Measurements from ENCODE around the gene ILDR2.

The ILDR2 gene, protein sequence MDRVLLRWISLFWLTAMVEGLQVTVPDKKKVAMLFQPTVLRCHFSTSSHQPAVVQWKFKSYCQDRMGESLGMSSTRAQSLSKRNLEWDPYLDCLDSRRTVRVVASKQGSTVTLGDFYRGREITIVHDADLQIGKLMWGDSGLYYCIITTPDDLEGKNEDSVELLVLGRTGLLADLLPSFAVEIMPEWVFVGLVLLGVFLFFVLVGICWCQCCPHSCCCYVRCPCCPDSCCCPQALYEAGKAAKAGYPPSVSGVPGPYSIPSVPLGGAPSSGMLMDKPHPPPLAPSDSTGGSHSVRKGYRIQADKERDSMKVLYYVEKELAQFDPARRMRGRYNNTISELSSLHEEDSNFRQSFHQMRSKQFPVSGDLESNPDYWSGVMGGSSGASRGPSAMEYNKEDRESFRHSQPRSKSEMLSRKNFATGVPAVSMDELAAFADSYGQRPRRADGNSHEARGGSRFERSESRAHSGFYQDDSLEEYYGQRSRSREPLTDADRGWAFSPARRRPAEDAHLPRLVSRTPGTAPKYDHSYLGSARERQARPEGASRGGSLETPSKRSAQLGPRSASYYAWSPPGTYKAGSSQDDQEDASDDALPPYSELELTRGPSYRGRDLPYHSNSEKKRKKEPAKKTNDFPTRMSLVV

DNA sequence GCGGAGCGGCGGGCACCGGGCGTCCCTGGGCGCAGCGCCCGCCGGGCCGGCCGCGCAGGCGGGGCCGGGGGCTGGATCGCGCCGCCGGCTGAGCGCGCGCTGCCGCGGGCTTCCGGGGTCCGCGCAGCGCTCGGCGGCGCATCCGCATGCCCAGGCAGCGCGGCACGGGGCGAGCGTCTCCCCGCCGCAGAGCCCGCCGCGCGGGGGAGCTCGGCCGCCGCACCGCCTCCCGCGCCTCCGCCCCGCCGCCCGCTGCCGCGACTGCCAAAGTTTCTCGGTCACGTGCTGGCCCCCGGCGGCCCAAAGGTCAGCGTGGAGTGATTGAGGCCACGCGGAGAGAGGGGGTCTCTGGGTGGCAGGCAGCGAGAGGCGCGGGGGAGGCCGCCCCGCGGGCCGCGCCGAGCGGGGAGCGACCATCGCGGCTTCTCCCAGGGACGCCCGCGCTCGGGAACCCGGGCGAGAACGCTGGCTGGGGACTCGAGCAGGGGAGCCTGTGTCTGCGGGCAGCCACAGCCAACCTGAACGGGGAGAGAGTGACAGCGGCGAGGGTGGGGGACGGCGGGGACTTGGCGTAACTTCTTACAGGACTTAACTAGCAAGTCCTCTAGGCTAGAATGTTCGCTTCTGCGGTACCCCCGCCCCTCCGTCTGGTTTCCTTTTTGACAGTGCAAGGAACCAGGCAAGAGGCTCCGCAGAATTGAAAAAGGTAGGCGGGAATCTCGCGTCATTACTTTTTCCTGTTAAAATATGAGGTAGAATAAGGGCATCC is at the start of gene ILDR2:
ILDR2 (minus strand) TSS at position 180 of the 769 bp plus-strand sequence. CDS start 272 bp downstream, outside the sequence.
- peak; percentile 13 to 56 (median 40) for DNase-seq

DNA sequence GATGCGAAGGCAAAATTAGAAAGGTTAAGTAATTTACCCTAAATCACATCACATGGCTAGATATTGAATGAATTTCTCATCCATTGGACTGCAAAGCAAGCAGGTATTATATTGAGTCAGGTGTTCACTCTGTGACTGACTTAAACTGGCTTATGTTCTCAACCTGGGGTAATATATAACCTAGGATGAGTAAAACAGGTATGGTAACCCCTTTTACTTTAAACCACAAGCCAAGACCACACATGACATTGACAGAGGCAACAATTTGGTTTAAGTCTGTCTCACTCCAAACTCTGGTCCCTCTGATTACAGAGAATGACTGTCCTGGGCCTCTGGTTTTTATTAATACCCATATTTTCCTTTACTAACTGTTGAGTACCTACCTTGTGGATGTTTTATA is 47.0 kb upstream of the ILDR2 start:
- DNase-seq: no peak

DNA sequence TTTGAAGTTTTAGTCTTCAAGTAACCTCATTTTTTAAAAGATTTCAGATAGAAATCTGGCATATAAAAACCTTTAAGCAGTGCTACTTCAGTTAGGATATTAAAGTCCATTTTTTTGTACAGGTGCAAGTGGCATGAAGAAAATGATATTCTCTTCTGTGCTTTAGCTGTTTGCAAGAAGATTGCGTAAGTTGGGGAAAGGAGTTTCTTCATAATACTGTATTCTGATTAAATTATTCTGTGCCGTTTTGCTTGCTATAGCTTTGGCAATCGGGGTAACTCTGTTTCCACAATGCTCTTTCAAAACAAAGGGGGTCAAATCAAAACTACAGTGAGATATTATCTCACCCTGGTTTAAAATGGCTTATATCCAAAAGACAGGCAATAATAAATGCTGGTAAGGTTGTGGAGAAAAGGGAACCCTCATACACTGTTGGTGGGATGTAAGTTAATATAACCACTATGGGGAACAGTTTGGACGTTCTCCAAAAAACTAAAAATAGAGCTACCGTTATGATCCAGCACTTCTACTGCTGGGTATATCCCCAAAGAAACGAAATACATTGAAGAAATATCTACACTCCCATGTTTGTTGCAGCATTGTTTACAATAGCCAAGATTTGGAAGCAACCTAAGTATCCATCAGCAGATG is 40.9 kb upstream of the ILDR2 start:
- no peak for DNase-seq

DNA sequence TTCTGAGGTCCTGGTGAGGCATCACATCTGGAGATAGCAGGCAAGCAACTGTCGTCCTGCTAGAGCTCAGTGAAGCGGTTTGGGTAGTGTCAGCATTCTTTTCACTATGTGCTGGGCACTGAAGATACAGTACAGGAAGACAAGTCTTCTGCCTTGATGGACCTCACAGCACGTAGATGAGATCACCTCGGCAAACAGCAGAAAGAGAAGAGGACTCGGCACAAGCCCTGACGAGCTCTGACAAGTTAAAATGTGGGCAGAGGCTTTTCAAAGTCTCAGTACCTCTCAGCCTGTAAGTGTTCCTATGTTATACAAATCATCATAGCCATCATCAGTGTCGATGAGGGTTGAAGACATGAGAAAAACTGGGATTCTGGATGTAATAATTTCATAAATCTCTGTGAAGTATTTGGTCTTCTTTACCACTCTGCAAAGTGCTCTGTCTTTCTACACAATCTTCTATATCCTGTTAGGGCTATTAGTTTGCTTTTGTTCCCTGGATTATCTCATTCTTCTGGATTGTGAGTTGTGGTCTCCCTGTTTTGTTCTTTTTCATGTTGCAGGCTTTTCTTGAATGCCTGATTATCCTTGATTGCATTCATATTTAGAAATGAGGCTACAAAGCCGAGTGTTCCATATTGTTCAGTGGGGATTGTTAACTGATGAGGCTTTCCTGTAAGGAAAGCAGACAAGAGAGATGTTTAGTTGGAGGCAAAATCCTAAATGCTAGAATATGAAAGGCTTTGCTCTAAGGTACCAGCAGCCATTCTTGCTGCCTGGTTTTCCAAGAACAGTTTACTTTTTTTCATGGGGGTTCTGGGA is 38.0 kb upstream of the ILDR2 start:
- DNase-seq: no peak

DNA sequence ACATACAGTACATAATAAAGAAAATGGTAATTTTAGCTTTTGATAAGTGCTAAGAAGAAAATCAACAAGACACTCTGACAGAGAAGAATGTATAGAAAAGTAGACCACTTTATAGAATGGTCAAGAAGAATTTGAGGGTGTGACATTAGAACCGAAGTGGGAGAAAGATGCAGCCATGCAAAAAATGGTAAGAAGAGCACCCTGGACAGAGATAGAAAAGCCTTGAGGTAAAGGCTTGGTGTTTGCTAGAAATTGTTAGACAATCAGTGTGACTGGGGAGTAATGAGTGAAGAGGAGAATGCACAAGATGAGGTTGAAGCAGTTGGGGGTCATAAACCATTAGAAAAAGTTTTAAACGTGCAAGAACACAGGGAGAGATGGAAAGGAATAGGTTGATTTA is 37.2 kb upstream of the ILDR2 start:
- no peak for DNase-seq

DNA sequence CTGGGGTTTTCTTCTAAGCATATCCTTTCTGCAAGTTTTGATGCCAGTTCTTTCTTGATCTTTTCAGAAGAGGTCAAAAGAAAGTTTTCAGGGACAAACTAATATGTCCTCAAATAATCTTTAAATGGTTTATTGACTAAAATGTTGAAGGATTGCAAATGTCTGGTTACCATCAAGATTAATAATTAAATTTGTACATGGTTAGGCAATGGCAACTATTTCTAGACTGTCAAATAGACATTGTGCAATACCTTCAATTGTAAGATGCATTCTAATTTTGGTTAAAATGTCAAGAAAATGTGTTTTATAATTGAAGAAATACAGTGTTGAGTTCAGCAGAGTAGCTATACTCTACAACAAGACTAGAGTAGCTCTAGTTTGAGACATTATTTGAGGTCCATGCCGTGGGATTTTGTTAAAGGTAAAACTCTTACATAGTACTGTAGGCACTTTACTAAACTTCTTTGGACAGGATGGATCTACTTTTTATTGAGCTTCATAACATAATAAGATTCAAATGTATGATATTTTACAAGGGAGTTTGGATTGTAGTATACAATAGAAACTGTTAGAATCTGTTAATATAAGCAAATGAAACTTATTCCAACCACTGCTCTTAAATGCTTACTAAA is 36.3 kb upstream of the ILDR2 start:
- no peak for DNase-seq

DNA sequence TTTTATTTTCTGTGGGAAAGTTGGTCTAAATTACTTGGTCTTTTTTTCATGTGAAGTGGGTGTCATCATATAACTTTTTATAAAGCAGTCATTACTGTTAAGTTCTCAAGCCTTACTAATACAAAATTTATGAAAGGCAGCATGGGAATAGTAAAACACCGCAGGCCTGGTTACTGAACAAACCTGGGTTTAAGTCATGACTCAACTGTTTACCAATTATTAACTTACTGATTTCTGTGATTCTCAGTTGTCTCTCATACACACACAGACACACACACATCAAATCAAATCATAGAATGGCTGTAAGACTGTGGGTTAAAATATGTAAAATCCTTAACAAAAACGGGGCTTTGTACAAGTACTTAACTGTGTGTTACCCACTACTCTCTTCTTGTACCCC is 28.4 kb upstream of the ILDR2 start:
- DNase-seq: no peak

DNA sequence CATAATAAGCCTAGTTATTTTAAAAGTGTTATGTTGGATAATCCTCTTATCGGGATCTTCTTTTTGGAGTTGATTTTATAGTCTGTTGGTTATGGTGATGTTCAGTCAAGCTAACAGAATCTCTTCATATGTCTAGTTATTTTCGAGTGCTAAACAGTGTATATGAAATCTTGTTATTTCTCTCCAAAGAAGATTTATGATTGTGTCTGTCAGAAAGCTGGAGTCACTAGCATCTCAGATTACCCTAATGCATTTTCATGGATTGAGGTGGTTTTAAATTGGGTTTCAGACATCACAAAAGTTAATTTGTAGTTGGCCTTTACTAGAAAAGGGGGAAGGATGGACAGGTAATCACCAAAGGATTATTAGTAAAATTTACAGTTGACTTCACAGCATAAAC is 27.0 kb upstream of the ILDR2 start:
- DNase-seq: no peak

DNA sequence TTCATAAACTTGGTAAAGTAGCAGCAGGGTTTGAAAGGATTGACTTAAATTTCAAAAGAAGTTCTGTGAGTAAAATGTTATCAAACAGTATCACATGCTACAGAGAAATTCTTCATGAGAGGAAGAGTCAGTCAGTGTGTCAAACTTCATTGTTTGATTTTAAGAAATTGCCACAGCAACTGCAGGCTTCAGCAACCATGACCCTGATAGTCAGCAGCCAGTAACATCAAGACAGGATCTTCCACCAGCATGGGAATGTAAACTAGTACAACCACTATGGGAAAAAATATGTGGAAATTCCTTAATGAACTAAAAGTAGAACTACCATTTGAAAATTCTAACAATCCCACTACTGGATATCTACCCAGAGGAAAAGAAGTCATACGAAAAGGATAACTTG is 25.2 kb upstream of the ILDR2 start:
- DNase-seq: no peak

DNA sequence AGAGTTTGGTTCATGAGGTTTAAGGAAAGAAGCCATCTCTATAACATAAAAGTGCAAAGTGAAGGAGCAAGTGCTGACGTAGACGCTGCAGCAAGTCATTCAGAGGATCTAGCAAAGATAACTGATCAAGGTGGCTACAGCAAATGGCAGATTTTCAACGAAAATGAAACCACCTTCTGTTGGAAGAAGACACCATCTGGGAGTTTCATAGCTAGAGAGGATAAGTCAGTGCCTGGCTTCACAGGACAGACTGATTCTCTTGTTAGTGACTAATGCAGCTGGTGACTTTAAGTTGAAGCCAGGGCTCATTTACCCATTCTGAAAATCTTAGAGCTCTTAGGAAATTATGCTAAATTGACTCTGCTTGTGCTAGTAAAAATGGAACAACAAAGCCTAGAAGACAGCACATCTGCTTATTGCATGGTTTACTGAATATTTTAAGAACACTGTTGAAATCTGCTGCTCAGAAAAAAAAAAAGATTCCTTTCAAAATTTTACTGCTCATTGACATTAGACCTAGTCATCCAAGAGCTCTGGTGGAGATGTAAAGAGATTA is 24.2 kb upstream of the ILDR2 start:
- DNase-seq: no peak

DNA sequence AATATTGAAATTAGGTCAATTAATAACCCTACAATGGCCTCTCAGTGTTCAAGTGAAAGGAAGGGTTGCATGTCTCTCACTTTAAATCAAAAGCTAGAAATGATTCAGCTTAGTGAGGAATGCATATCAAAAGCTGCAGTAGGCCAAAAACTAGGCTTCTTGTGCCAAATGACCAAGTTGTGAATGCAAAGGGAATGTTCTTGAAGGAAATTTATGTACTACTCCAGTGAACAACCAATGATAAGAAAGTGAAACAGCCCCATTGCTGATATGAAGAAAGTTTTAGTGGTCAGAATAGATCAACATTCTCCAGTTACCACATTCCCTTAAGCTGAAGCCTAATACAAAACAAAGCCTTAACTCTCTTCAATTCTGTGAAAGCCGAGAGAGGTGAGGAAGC is 23.7 kb upstream of the ILDR2 start:
- DNase-seq: no peak

DNA sequence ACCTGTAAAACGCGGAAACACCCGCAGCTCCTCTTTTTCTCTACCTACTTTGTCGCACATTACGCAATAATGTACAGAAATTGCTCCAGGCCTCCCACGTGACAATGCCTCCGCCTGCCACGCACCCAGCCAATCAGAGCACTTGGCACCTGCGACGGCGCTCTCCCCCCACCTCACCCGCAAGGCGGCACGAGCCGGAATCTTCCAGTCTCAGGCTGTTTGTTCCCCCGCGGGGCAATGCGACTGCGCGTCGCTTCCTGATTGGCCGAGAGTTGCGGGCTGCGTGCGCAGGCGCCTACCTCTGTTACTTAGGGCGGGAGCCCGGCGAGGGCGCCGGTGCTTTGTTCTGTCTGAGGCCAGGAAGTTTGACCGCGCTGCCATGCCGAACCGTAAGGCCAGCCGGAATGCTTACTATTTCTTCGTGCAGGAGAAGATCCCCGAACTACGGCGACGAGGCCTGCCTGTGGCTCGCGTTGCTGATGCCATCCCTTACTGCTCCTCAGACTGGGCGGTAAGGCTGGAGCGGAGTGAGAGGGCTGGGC is 13.7 kb upstream of the ILDR2 start, which contains the start of gene MAEL:
MAEL (plus strand) TSS at position 307 of the 542 bp plus-strand sequence; CDS start at position 380, 73 bp downstream.
- DNase-seq: no peak

DNA sequence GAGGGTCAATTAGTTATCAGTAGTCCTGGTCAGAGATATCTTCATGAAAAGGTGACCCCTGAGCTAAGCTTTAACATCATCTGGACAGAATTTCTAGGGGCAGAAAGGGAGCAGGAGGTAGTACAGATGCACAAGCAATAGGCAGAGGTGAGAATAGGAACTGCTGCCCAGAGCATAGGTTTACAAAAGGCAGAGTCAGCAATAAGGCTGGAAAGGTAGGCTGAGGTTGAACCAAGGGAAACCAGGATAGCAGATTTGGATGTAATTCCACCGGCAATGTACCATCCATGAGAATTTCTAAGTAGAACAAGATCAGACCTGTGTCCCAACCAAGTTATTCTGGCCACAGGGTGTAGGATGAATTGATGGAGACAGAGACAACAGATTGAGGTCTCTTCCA is 6.2 kb upstream of the ILDR2 start:
- no peak for DNase-seq

DNA sequence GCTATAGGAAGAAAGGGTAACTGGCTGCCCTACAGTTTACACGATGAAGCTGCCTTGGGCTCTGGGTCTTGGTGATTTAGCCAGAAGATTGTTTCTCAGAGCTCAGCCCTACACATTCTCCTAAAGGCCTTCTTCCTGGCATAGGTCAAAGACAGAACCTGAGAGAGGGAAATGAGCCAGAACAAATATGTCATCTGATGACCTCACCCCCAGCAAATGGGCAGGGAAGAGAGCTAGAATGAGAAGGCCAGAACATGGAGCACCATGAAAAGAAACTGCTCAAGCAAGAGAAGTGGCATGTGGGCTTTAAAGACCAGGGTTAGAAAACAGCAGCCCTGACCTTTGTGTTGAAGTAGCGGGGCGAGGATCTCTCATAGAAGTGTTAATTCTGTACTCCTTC is 5.5 kb upstream of the ILDR2 start:
- no peak for DNase-seq

DNA sequence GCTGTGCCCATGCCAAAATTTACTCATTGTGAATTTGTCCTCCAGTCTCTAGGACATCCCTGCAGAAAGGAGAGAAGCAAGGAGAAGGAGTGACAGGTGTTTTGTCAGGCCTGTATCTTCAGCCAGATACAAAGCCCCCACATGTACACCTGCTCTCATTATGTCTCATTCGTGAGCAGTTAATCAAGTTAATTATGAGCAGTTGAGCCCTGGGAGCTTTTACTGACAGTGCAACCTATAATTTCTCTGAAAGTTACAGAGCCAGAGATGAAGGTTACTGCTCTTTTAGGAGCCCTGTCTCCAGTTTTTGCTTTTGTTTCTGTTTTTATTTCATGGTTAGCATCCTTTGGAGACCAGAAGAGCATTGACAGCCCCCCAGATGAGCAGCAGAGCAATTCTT is 5.0 kb upstream of the ILDR2 start:
- DNase-seq: no peak

DNA sequence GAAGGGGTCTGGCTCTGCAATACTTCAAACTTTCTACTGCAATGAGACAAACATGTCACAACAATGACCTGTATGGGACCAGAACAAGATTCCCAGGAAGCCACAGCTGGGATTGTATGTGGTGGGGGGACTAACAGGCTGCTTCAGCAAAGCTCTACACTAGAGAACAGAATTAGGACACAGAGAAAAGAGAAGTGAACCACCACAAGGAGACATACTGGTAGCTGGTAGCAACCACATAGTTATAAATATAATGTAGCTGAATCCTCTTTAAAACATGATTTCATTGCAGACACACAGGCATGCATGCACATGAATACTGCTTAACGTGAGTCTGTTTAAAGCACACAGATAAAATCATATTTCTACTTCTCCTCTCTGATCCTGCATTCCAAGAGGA is 3.5 kb upstream of the ILDR2 start:
- DNase-seq: no peak

DNA sequence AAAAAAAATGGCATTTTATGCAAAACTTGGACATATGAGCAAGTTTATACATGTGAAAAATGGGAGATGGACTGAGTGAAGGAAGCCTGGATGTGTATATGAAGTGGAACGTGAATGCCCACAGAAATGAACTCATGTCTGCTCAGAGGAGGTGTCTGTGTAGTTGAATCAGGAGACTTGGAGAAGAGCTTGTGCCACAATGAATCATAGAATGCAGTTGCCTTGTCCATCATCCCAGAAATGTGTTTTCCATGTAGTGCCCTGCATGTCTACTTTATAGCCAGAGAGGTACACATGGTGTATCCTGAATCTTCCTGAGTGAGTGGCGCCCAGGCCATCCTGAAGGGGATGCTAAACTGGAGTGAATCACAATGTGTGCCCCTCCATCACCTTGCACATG is 2.6 kb upstream of the ILDR2 start:
- DNase-seq: no peak

DNA sequence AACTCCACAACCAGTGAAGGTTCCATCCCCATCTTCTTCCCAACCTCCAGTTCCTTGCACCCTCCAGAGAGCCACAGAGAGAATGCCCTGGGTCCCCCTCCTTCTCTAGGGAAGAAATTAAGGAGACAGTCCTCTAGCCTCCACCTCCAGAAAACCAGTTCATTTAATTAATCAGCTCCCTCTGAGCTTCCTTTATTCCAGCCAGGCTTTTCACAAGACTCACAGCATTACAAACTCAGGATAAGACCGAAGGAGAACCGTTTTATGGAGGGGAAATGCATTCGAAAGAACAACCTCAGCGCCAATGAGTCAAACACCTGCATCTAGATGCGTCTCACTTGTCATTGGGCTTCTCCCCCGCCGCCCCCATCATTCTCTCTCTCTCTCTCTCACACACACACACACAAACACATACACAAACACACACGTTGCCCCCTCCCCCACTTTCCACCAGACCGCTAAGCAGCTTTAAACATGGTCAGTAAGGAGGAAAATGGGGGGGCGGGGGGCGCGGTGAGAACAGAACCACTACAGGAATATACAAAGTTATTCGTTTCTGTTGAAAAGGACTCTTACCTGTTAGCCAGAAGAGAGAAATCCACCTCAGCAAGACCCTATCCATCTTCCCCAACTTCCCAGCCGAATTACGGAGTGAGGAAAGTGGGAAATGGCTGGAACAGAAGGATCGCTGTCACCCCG is 544 bp downstream of the ILDR2 start:
- DNase-seq: peak in 1 of 6 experiments; percentile 39

DNA sequence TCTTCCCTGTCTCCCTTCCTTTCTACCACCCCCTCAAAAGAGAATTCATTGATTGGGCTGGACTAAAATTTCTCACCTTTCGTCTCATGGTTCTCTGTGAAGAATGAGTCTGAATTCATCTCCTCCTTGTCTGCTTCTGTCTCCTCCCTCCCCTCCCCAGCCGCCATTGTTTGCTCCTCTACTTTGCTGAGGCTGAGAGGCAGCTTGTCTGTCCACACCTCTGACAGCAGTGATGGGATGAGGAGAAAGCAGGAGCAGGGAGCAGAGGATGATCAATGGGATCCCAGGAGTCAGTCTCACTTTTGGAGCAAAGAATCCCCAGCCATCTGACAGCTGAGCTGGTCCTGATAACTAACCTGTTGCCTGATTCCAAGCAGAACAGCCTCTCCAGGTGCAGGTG is 2.5 kb downstream of the ILDR2 start:
- DNase-seq: no peak

DNA sequence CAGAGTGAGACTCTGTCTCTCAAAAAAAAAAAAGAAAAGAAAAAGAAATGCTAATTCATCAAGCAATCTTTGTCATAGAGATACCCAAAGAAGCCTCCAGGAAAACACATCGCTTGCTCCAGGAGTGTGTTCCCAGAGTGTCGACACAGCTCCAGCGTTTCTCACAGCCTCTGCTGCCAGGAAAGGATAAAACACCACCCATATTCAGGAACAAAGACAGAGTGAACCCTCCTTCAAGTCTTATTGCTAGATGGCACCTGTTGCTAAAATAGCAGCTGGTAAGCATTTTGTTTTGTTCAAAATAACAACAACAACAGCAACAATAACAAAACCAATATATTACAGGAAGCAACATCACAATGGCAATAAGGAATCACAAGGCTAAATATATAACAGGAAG is 3.1 kb downstream of the ILDR2 start:
- DNase-seq: no peak

DNA sequence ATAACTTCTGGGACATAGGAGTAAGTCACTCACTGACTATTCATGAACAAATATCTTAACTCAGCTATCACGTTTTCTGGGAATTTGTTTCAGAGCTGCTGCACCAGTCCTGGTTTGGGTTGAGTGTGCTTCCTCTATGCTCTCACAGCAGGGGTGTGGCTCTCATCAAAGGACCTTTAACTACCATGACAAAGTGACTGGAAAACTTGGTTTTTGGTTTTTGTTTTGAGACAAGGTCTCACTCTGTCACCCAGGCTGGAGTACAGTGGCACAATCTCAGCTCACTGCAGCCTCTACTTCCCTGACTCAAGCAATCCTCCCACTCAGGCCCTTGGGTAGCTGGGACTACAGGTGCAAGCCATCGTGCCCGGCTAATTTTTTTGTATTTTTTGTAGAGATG is 4.1 kb downstream of the ILDR2 start:
- no peak for DNase-seq

Measured in stimulated activated naive CD4-positive, alpha-beta T cell (primary cell).